Stimulated activated CD8-positive, alpha-beta memory T cell treated with anti-CD3 and anti-CD28 coated beads, Interleukin-4, amount 100 ng/mL, for 48 hours (primary cell): Measurements from ENCODE around the gene ADRM1.

ENCODE experiments used
- DNase-seq: peaks from one replicate; pipeline ENCODE4 v3.0.0-alpha.2; 2020

The ADRM1 gene

DNA sequence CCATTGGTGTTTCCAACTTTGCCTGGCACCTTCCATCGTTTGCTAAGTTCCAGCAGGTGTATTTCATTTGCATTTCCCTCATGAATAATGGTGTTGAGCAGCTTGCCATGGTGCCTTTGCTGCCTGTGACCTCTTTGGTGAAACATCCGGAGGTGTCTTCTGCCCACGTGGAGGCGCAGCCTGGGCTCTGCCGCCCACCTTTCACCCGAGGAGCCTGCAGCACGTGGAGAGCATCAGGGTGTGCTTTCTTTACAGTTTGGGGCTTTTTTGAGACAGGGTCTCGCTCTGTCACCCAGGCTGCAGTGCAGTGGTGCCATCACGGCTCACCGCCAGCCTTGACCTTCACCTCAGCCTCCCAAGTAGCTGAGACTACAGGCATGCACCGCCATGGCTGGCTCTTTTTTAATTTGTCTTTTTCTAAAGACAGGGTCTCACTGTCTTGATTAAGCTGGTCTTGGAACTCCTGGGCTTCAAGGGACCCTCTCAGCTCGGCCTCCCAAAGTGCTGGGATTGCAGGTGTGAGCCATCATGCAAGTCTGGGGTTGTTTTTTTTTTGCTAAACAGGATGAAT is 3.0 kb upstream of the ADRM1 start:
- DNase-seq = no peak

DNA sequence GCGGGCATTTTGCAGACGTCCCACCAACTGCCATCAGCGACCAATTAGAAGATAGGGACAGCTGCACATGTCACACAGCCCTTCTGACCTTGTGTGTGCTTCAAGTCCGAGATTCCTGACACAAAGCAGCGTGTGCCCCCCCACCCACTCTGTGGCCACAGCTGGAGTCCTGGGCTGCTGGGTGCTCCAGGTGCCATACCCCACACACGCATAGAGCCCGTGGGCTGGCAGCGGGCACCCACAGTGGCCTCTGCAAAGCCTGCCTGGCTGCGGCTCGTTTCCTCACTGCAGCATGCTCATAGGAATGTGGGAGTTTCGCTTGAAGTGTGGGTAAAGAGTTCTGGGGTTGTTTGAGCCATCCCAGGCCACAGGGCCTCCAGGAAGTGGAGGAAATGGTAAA is 2.5 kb upstream of the ADRM1 start:
- no peak for DNase-seq

DNA sequence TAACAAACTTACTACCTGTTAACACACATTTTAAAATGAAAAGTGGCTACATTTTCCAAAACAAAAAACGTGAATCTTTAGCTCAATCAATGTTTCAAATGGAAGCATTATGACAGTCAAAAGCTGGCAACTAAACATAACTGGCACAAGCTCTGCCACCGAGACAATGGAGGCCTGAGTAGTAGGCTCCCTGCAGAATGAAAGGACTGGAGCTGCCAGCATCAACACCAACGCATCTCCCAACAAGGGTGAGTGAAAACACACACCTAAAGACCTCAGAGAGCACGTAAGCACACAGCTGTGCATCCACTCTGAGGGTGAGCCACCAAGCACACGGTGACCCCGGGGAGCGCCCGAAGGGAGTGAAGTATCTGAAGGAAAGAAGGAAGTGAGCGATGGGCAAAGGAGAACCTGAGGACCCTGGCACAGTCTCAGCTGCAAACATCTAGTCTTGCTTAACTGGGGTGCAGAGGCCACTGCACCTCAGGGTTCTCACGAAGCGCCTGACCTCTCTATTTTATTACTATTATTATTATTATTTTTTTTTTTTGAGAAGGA is 1.6 kb upstream of the ADRM1 start:
- DNase-seq = no peak

DNA sequence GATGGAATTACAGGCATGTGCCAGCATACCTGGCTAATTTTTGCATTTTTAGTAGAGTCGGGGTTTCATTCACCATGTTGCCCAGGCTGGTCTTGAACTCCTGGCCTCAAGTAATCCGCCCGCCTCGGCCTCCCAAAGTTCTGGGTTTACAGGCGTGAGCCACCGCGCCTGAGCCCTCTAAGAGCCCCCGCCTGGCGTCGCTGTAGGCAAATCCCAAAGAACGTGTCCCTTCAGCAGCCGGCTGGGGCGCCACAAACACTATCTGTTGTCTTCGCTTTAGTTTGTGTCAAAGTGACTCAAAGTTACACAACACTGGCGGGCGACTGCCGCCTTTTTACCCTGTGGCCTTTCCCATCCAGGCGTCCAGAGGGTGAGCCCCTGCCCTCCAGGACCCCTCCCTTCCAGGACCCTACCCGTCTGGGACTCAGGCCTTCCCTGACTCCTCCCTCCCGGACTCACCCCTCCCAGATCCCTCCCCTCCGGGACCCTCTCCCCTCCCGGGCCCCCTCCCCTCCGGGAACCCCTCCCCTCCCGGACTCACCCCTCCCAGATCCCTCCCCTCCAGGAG is 940 bp upstream of the ADRM1 start:
- DNase-seq = peak; percentile 90

GRCh38 chr20:62303062-62303339 is 204 bp downstream of the ADRM1 start:
- DNase-seq = no peak

DNA sequence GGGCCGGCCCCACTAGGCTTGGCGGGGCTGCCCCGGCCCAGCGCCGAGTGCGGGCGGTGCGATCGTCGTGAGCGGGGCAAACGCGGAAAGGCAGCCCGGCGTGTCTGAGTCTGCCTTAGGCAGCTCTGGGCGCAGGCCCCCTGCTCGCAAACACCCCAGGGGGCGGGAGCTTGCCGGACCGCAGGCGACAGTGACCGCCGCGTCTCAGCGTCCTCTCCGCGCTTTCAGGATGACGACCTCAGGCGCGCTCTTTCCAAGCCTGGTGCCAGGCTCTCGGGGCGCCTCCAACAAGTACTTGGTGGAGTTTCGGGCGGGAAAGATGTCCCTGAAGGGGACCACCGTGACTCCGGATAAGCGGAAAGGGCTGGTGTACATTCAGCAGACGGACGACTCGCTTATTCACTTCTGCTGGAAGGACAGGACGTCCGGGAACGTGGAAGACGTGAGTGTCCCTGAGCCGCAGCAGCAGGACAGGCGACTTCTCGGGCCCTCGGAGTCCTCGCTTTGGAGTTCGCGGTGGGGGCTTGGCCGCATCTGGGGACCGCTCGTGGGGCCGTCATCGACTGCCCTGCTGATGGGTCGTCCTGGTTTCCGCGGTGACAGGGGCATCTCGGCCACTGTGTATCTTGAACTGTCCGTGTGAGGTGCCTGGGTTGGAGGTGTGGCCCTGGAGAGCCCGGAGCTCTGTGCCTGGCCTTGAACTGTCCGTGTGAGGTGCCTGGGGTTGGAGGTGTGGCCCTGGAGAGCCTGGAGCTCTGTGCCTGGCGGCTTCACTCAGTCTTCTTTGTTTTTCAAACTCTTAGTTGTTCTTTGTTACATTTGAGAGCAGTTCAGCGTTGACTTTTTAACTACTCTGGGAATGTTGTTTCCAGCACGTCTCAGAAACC is 786 bp downstream of the ADRM1 start:
- DNase-seq = peak; percentile 41

GRCh38 chr20:62304331-62305148 is 1.7 kb downstream of the ADRM1 start:
- DNase-seq = no peak

- no peak for DNase-seq
These were observed 2.5 kb downstream of the ADRM1 start for GRCh38 chr20:62305149-62305764.

- DNase-seq = no peak
These were observed 3.1 kb downstream of the ADRM1 start for GRCh38 chr20:62305765-62306413.

DNA sequence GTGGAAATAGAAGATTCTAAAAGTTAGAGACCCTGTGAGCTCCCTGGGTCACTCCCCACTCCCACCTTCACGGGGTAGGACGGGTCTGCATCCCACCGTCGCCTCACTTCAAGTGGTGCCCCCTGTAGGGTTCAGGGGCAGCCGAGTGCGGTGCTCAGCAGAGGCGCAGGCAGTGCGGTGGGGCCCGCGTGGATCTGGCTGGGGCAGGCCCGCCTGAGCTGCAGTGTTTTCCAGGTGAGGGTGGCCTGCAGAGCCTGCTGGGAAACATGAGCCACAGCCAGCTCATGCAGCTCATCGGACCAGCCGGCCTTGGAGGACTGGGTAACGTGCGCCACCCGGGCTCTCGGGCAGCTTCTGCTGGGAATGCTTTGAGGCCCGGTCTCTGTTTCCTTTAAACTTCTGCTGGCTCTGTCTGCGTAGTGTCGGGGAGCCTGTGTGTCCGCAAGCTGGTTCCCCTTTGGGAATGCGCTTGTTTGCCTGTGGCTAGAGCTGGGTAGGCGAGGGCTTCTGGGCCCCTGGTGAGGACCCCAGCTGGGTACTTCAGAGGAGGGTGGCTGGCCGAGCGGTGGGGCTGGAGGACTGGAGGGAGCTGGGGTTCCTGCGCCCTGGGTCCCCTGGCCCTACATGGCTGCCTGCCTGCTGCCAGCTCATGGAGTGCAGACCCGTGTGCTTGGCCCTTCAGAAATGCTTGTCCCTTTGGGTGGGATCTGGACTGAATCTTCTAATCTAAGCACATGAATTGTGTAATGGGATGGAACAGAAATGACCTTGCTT is 3.8 kb downstream of the ADRM1 start:
- no peak for DNase-seq

- no peak for DNase-seq
These were observed 4.7 kb downstream of the ADRM1 start for GRCh38 chr20:62307226-62308101.

GRCh38 chr20:62308102-62308822 is 5.5 kb downstream of the ADRM1 start:
- no peak for DNase-seq

- no peak for DNase-seq
These were observed 6.6 kb downstream of the ADRM1 start for GRCh38 chr20:62309198-62309944.

- DNase-seq = no peak
These were observed 7.4 kb downstream of the ADRM1 start for GRCh38 chr20:62309947-62310756.

GRCh38 chr20:62310757-62311121 is 7.9 kb downstream of the ADRM1 start:
- no peak for DNase-seq

DNA sequence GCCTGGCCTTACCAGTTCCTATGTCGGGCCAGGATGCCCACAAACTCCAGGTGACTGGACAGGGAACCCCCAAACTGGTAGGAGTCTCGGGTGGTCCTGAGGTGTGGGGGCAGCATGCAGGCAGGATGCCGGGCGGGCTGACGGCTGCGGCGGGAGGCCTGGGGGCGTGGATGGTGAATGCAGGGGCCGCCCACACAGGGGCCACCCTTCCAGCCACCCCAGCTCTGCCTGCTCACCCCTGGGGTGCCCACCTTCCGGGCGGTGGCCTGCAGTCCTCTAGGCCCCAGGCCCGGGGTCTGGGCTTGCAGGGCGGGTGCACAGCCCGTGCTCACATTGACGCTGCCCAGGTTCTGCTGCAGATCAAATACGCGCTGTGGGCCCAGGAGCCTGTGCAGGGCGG is 8.4 kb downstream of the ADRM1 start:
- no peak for DNase-seq

DNA sequence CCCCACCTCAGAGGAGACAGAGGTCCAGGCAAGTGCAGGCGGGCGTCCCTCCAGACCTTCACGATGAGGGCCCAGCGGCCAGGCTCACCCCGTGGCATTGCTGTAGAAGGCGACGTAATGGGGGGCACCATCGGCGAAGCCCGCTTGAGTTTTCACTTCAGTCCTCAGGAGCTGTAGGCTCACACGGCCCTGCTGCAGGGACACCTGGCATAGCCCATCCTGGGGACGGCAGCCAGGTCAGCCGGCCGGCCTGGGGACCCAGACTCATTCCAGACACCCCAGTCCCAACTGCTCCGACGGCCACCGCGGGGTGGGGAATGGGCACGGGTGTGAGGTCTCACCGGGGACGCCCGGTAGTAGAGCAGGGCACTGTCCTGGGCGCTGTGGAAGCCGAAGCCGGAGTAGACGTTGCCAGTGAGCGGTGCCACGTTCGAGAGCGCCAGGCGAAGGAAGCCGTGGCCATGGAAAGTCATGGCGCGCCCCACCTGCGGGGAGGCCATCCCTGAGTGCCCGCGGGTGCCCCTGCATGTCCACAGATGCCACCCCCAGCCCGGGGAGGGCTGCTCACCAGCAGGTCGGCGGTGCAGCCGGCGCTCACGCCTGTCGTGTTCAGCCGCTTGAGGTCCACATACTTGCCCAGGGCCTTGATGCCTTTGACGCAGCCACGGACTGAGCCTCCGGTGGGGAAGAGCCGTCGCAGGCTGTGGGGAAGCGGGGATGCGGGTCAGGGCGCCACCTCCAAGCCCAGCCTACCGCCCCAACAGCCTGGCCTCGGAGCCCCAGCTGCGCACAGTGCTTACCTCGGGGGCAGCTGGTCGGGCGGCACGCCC is 9.2 kb downstream of the ADRM1 start:
- DNase-seq = no peak
